Mammary epithelial cell (primary cell): ENCODE measurements around the gene DNAJC3.

Experiments
- CTCF ChIP-seq, 2 donors: IDR thresholded peaks in 1 of 2; conservative IDR thresholded peaks in 1 of 2; 2 replicates each; pipeline ENCODE4 v1.5.1; 2011 to 2012; ENCODE audit warnings: inconsistent platforms in 2 of 2, low read length in 2 of 2, mild to moderate bottlenecking in 2 of 2, control low read depth in 1 of 2, low read depth in 1 of 2; ENCODE audit not compliant: insufficient read depth in 1 of 2; ENCODE audit errors: extremely low read depth in 1 of 2
- EZH2 ChIP-seq: IDR thresholded peaks from 2 replicates; pipeline ENCODE4 v1.6.1; 2012; ENCODE audit warnings: low read length, inconsistent platforms, borderline replicate concordance

- TF ChIP-seq EZH2, result no peak
- no peak for TF ChIP-seq CTCF (conservative IDR thresholded peaks at IDR 0.05 in 1 of 2, IDR thresholded peaks at IDR 0.05 in 1 of 2; ENCODE audit: extremely low read depth in 1 of 2, insufficient read depth in 1 of 2, low read depth in 1 of 2, low read length in 2 of 2)
Observed at GRCh38 chr13:95800436-95800835, 123.5 kb downstream of the DNAJC3 start.
